NCI-H82 treated with DMSO at 0.1 percent for 48 hours (cell line): Measurements from ENCODE around the gene ORMDL2.
"Not testable (repeated sequence)": the region's sequence is repeated elsewhere in the genome, so short reads cannot be mapped to it uniquely, and the experiment has no call there.

Source experiments
- DNase-seq: peaks from one replicate; lab custom pipeline; 2025; ENCODE audit not compliant: unreplicated experiment; lab: John Stamatoyannopoulos, UW

ORMDL2 gene

DNA sequence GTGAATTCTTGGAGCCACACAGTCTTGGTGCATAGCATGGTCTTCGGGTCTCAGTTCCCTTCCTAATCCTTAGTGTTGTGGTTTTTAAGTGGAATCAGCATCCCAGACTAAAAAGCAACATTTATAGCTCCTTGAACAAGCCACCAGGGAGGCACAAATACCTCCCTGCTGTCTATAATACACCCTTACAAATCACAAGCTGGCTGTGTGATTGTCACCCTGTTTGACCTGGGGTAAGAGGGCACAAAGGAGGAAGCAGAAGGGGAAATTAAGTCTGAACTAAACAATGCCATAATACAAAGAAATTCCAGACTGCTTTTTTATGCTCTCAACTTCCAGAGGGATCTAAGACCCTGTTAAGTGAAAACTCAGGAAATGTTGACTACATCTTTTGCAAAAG lies 32.6 kb downstream of the ORMDL2 start:
- no peak for DNase-seq

DNA sequence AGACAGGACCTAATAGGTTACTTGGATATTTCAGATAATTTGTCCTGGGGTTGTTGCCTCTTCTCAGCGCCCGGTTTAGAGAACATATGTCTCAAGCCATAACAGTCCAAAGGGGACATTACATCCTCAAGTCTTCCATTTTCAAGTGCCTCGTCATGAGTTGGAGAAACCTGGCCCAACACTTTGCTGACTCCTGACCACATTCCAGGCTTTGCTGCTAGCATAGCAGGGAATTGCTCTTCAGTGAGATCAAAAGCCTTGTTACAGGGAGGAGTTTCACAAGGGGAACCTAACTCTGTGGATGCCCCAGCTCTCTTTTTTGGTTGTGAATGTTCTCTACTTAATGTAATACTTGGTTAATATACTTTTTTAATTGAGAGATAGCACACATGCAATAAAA lies 33.1 kb downstream of the ORMDL2 start:
- DNase-seq, result no peak

DNA sequence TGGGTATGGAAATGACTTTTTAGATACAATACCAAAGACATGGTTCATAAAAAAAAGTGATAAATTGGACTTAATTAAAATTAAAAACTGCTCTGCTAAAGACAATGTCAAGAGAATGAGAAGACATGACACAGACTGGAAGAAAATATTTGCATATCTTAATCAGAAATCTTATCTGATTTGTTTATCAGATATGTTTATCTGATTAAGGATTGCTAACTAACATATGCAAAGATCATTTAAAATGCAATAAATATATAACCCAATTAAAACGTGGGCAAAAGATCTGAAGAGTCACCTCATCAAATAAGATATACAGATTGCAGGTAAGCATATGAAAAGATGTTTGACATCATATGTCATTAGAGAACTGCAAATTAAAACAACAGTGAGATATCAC lies 34.9 kb downstream of the ORMDL2 start:
- no peak for DNase-seq

DNA sequence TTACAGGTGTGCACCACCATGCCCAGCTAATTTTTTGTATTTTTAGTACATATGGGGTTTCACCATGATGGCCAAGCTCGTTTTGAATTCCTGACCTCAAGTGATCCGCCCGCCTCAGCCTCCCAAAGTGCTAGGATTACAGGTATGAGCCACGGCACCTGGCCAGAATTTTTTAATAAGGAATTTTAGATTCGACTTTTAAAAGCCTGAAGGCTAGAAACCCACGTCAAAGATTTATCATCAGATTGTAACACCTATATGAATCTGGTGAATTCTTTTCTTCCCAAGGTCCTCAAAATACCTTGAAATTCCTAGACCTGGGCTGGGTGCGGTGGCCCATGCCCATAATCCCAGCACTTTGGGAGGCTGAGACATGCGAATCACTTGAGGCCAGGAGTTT lies 43.6 kb downstream of the ORMDL2 start:
- no peak for DNase-seq

DNA sequence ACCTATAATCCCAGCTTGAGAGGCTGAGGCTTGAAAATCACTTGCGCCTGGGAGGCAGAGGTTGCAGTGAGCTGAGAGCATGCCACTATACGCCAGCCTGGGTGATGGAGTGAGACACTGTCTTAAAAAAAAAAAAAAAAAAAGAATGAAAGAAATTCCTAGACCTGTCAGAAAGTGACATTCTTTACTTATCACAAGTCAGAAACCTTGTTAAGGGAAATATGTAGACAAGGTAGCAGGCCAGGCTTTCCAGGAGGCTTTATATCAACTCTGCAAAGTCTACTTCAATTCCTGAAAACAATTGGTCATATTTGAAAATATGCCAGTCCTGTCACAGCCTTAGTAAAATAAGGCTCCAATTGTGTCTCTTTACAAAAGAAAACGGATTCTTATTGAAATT lies 44.0 kb downstream of the ORMDL2 start:
- DNase-seq, result no peak

DNA sequence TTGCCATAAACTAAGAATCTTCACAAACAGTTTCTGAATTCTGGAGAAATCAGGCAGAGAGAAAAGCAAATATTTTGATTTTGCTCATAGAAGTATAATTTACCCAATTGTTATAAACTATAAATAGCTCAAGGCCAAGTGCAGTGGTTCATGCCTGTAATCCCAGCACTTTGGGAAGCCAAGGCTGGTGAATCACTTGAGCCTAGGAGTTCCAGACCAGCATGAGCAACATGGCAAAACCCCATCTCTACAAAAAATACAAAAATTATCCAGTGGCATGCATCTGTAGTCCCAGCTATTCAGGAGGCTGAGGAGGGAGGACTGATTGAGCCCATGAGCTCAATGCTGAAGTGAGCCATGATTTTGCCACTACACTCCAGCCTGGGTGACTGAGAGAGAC lies 44.4 kb downstream of the ORMDL2 start:
- no peak for DNase-seq

DNA sequence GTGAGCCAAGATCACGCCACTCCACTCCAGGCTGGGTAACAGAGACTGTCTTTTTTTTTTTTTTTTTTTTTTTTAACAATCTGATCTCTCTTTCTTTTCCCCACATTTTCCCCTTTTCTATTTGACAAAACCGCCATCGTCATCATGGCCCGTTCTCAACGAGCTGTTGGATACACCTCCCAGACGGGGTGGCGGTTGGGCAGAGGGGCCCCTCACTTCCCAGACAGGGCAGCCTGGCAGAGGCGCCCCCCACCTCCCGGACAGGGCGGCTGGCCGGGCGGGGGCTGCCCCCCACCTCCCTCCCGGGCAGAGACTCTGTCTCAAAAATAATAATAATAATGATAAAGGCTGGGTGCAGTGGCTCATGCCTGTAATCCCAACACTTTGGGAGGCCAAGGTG lies 45.1 kb downstream of the ORMDL2 start:
- not testable (repeated sequence) for DNase-seq

DNA sequence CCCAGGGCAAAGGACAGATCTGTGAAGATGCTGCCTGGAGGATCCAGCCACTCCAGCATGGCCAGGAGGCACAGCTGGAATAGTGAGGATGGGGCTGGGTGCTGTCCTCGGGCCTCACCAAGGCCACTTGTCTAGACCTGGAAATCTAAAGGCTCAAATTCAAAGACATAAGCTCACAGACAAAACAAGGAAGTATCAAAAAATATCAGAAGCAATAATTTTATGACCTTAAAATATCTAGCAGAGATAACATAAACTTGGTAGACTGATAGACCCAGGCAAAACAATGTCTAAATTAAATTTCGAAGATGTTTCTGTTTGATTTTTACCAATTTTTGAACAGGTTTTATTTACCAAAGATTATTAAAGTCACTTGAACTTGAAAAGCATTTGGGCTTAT lies 47.5 kb downstream of the ORMDL2 start:
- no peak for DNase-seq

DNA sequence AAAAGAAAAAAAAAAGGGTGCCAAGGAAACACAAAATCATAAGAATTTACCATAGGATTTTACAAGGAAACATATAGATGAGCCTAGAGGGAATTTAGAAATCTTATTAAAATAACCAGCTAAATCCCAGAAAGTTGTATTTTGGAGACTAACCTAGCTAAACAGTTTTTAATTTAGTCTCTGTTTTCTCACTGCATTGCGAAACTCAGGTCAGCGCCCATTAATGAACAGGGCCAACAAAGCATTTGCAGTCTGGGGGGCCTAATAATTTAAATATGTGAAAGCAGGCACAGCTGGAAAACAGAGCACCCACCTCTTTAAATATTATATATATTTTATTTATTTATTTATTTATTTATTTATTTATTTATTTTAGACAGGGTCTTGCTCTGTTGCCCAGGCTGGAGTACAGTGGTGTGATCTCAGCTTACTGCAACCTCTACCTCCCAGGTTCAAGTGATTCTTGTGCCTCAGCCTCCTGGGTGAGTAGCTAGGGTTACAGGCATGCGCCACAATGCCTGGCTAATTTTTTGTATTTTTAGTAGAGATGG lies 48.7 kb downstream of the ORMDL2 start:
- DNase-seq, result not testable (repeated sequence)
